HepG2 (cell line): Measurements from ENCODE around the gene DNAJC2. TPM values are rescaled to one million over a fixed set of nuclear protein-coding genes. Genes with fewer than 3 reads are reported as not detected.

Source experiments
- ATAC-seq: fragments of 200-7000 bp; cut with Tn5 transposase; 3 replicates; pipeline ENCODE4 v1.9.1; 2020; ENCODE audit warnings: mild to moderate bottlenecking, moderate library complexity
- BruUV-seq: library from RNA; stranded (reverse); fragments of 400-500 nt; replicated peaks from 2 replicates; lab custom pipeline; 2021; lab: Mats Ljungman, UMichigan
- CTCF ChIA-PET: fragments of 300-600 bp; formaldehyde crosslinking; extraction: SDS; loops from one replicate; lab custom pipeline; 2021; ENCODE audit warnings: low total read pairs, inconsistent platforms, low intra/inter-chr PET ratio; lab: Yijun Ruan, JAX
- POLR2A ChIA-PET: fragments of 350-600 bp; sonication (Branson Sonifier 250); formaldehyde crosslinking; loops from one replicate; lab custom pipeline; 2020; ENCODE audit warnings: antibody characterized with exemption, inconsistent platforms; lab: Yijun Ruan, JAX
- DNase-seq: peaks from one replicate; pipeline ENCODE4 v3.0.0-alpha.2; 2015; ENCODE audit warnings: low spot score
- FAIRE-seq: peaks from 3 replicates; lab custom pipeline; 2011; peaks lifted over from hg19 to GRCh38; lab: Jason Lieb, UNC
- H2AFZ ChIP-seq: one replicate; pipeline ENCODE4 v1.6.1; 2011; ENCODE audit warnings: low read length, inconsistent platforms
- H3K27ac ChIP-seq: fragments of 300-600 bp; 3 replicates; pipeline ENCODE4 v1.8.0; 2011; ENCODE audit warnings: mixed run types, mild to moderate bottlenecking, mixed read lengths, low read length, inconsistent platforms; ENCODE audit not compliant: insufficient read depth; ENCODE audit errors: extremely low read length
- H3K27me3 ChIP-seq, 2 experiments: fragments of 200-600 bp in 1 of 2; 2 replicates in 1 of 2; 3 replicates in 1 of 2; pipeline versions ENCODE4 v1.6.0 to v1.8.0; 2011; ENCODE audit warnings: low read length in 2 of 2, mild to moderate bottlenecking in 2 of 2, moderate library complexity in 2 of 2, inconsistent platforms in 1 of 2; ENCODE audit not compliant: insufficient read depth in 2 of 2, control insufficient read depth in 1 of 2
- H3K36me3 ChIP-seq, 2 experiments: fragments of 200-600 bp in 1 of 2; replicated peaks in 1 of 2; 2 replicates in 1 of 2; 3 replicates in 1 of 2; pipeline versions ENCODE4 v1.5.1 to v1.8.0; 2011; ENCODE audit warnings: low read length in 2 of 2, inconsistent platforms in 1 of 2; ENCODE audit not compliant: insufficient read depth in 2 of 2, control insufficient read depth in 1 of 2
- H3K4me1 ChIP-seq: 2 replicates; pipeline ENCODE4 v1.5.1; 2012; ENCODE audit warnings: low read length, inconsistent platforms; ENCODE audit not compliant: insufficient read depth
- H3K4me2 ChIP-seq: 2 replicates; pipeline ENCODE4 v1.6.0; 2011; ENCODE audit warnings: low read depth, low read length, inconsistent platforms
- H3K4me3 ChIP-seq, 3 experiments: fragments of 200-600 bp in 1 of 3; sonication (generic), shearing (Covaris generic) in 1 of 3; replicated peaks in 1 of 3; 2 replicates each; pipeline ENCODE4 v1.5.1; 2011 to 2016; ENCODE audit warnings: low read length in 3 of 3, inconsistent platforms in 2 of 3, low read depth in 2 of 3, mild to moderate bottlenecking in 2 of 3, control low read depth in 1 of 3, mixed read lengths in 1 of 3; ENCODE audit not compliant: insufficient read depth in 1 of 3
- H3K79me2 ChIP-seq: one replicate; pipeline ENCODE4 v1.6.1; 2011; ENCODE audit warnings: low read length, inconsistent platforms; ENCODE audit not compliant: insufficient read depth
- H3K9ac ChIP-seq: 2 replicates; pipeline ENCODE4 v1.6.0; 2011; ENCODE audit warnings: mild to moderate bottlenecking, low read depth, low read length, inconsistent platforms; ENCODE audit not compliant: insufficient read depth
- H3K9me3 ChIP-seq: 2 replicates; pipeline ENCODE4 v1.5.1; 2012; ENCODE audit warnings: mild to moderate bottlenecking, low read length
- H4K20me1 ChIP-seq: 2 replicates; pipeline ENCODE4 v1.6.0; 2011; ENCODE audit warnings: inconsistent platforms, mild to moderate bottlenecking, low read length, moderate library complexity; ENCODE audit not compliant: insufficient read depth
- CSRNP2 ChIP-seq: sonication (generic); formaldehyde crosslinking; conservative IDR thresholded peaks from 2 replicates; pipeline ENCODE4 v1.8.0; 2022; ENCODE audit warnings: low read depth, missing genetic modification reagents
- EEA1 ChIP-seq: sonication (generic); formaldehyde crosslinking; IDR thresholded peaks from 2 replicates; pipeline ENCODE4 v1.5.1; 2020; ENCODE audit warnings: mild to moderate bottlenecking, missing genetic modification reagents, borderline replicate concordance
- KAT8 ChIP-seq: IDR thresholded peaks from 2 replicates; pipeline ENCODE4 v1.6.1; 2016; ENCODE audit warnings: missing genetic modification reagents, missing compliant biosample characterization
- KMT2B ChIP-seq: IDR thresholded peaks from 2 replicates; pipeline ENCODE4 v1.6.1; 2016; ENCODE audit warnings: missing genetic modification reagents, missing compliant biosample characterization
- MED1 ChIP-seq: sonication (generic); formaldehyde crosslinking; IDR thresholded peaks from 2 replicates; pipeline ENCODE4 v1.4.0; 2020; ENCODE audit warnings: missing genetic modification reagents
- NR2F2 ChIP-seq: IDR thresholded peaks from 2 replicates; pipeline ENCODE4 v1.6.1; 2012; ENCODE audit warnings: low read depth, inconsistent platforms, borderline replicate concordance
- ZNF235 ChIP-seq: sonication (generic); formaldehyde crosslinking; IDR thresholded peaks from 2 replicates; pipeline ENCODE4 v1.8.1; 2023; ENCODE audit warnings: mild to moderate bottlenecking, missing genetic modification reagents, borderline replicate concordance
- ZNF318 ChIP-seq: sonication (generic); formaldehyde crosslinking; IDR thresholded peaks from 2 replicates; pipeline ENCODE4 v1.4.0; 2020; ENCODE audit warnings: mild to moderate bottlenecking, missing genetic modification reagents
- ZNF382 ChIP-seq: sonication (generic); formaldehyde crosslinking; IDR thresholded peaks from 2 replicates; pipeline ENCODE4 v1.5.0; 2020; ENCODE audit warnings: missing genetic modification reagents, mild to moderate bottlenecking, borderline replicate concordance
- ZNF7 ChIP-seq: IDR thresholded peaks from 2 replicates; pipeline ENCODE4 v1.6.1; 2016; ENCODE audit warnings: missing biosample characterization, missing genetic modification reagents
- ZNF839 ChIP-seq: sonication (generic); formaldehyde crosslinking; IDR thresholded peaks from 2 replicates; pipeline ENCODE4 v1.4.0; 2020; ENCODE audit warnings: missing genetic modification reagents, mild to moderate bottlenecking, borderline replicate concordance
- WGBS: methylation state at CpG from one replicate; pipeline ENCODE4 v1.1.6; 2017; ENCODE audit warnings: low lambda C conversion rate; 5-methylcytosine and 5-hydroxymethylcytosine counted together
- in situ Hi-C: cut with HindIII; loops from 2 replicates; pipeline ENCODE4 v1.10.0; 2017; ENCODE audit warnings: low pct_unique_long_range_greater_than_20kb; ENCODE audit not compliant: extremely low pct_ligation_motif_present
- intact Hi-C: fragments of 100-400 bp; cut with micrococcal nuclease; formaldehyde crosslinking; loops from one replicate; pipeline ENCODE4 v1.10.0; 2022; ENCODE audit not compliant: unreplicated experiment
- polyA plus RNA-seq, 8 experiments: library from polyadenylated mRNA; depleted of rRNA in 3 of 8; stranded (reverse) in 7 of 8; unstranded in 1 of 8; fragments of >200 nt; fragmentation: Illumina TruSeq in 4 of 8; extraction: Trizol in 4 of 8; gene quantifications; 2 replicates each; pipeline versions ENCODE4 v1.2.1 to v1.2.3, GENCODE V29; 2011 to 2016; ENCODE audit warnings: low read depth in 4 of 8, missing spikeins in 1 of 8, mixed read lengths in 1 of 8; ENCODE audit not compliant: insufficient read depth in 1 of 8
- total RNA-seq, 5 experiments: library from RNA; depleted of rRNA; stranded (reverse); fragments of >200 nt; fragmentation: Illumina TruSeq; extraction: Trizol; gene quantifications; 2 replicates each; pipeline ENCODE4 v1.2.3, GENCODE V29; 2016; ENCODE audit warnings: low read depth in 1 of 5

Gene DNAJC2
- total and polyA plus RNA-seq, 2 of the 13 experiments (the other 11 are each of a cell fraction or from before 2014, with no cell fraction given) = 19.6 to 42.0 TPM

GRCh38 chr7:103348452-103348851, 3.9 kb upstream of the DNAJC2 start:
- peak overlapping the region; percentile 94 for H3K9ac ChIP-seq
- H3K4me2 ChIP-seq = peak overlapping the region; percentile 88
- H3K36me3 ChIP-seq = peaks cover 2 to 14% of the 10 kb centered on the region in 2 experiments; a peak in 3 of 5 replicates
- H3K4me3 ChIP-seq = peak overlapping the region; percentile 82 to 99 (median 96)
- no peak overlapping the region for H3K27ac ChIP-seq
- in situ Hi-C loops (loop anchor here (10.0 kb wide), 1 partner anchor 56 kb away; no protein-coding TSS in a partner anchor), intact Hi-C loops (no loop called here)
- FAIRE-seq (no peak), ATAC-seq (no peak), DNase-seq (no peak)
- CTCF ChIA-PET = no interaction called here
- H4K20me1 ChIP-seq = peaks cover 7% of the 10 kb centered on the region; the same call in 1 of the 2 replicates
- H2AFZ ChIP-seq = no peak overlapping the region
- peaks cover 70% of the 10 kb centered on the region for H3K79me2 ChIP-seq
- no TSS peak for BruUV-seq
- under 1% methylated on average over 13 of the region's 13 CpGs for WGBS
- POLR2A ChIA-PET = interaction anchor here (0.8 to 1.4 kb wide), 2 partner anchors 43 to 58 kb away, joined by 3 to 13 read pairs; no protein-coding TSS in a partner anchor
- H3K9me3 ChIP-seq = no peaks in the 10 kb centered on the region
- no peaks in the 10 kb centered on the region; a peak in 1 of 5 replicates for H3K27me3 ChIP-seq
- peaks cover 46% of the 10 kb centered on the region for H3K4me1 ChIP-seq
- no peak for TF ChIP-seq CSRNP2
- TF ChIP-seq MED1 (CRISPR knock-in tag) = no peak
- TF ChIP-seq ZNF235 (CRISPR knock-in tag) = no peak
- TF ChIP-seq ZNF839 (CRISPR knock-in tag) = no peak
- no peak for TF ChIP-seq KMT2B
- no peak for TF ChIP-seq NR2F2
- no peak for TF ChIP-seq ZNF318 (CRISPR knock-in tag)
- TF ChIP-seq ZNF382 (CRISPR knock-in tag) = no peak
- TF ChIP-seq EEA1 (CRISPR knock-in tag) = no peak
- TF ChIP-seq KAT8 (CRISPR knock-in tag) = no peak
- no peak for TF ChIP-seq ZNF7 (CRISPR knock-in tag)
